Keratinocyte (primary cell): ENCODE data around the gene DPH7.

Experiments
- EZH2 ChIP-seq: IDR thresholded peaks from one replicate; pipeline ENCODE4 v1.6.1; 2012; ENCODE audit warnings: inconsistent platforms, mild to moderate bottlenecking, low read length, moderate library complexity
- TF ChIP-seq, protein P1 (sequence below), 3 experiments: IDR thresholded peaks in 1 of 3; conservative IDR thresholded peaks in 1 of 3; optimal IDR thresholded peaks in 1 of 3; 2 replicates in 2 of 3; 3 replicates in 1 of 3; pipeline versions ENCODE3 to v1.5.1; 2011; ENCODE audit warnings: low read length in 3 of 3, mild to moderate bottlenecking in 3 of 3, moderate library complexity in 2 of 3, control low read depth in 1 of 3, inconsistent platforms in 1 of 3; ENCODE audit not compliant: insufficient read depth in 2 of 3; ENCODE audit errors: extremely low read depth in 1 of 3

GRCh38 chr9:137551264-137552021 lies 27.3 kb downstream of the DPH7 start, which contains the start of gene MRPL41:
- TF ChIP-seq, protein P1, sequence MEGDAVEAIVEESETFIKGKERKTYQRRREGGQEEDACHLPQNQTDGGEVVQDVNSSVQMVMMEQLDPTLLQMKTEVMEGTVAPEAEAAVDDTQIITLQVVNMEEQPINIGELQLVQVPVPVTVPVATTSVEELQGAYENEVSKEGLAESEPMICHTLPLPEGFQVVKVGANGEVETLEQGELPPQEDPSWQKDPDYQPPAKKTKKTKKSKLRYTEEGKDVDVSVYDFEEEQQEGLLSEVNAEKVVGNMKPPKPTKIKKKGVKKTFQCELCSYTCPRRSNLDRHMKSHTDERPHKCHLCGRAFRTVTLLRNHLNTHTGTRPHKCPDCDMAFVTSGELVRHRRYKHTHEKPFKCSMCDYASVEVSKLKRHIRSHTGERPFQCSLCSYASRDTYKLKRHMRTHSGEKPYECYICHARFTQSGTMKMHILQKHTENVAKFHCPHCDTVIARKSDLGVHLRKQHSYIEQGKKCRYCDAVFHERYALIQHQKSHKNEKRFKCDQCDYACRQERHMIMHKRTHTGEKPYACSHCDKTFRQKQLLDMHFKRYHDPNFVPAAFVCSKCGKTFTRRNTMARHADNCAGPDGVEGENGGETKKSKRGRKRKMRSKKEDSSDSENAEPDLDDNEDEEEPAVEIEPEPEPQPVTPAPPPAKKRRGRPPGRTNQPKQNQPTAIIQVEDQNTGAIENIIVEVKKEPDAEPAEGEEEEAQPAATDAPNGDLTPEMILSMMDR (optimal IDR thresholded peaks at IDR 0.05 in 1 of 3, IDR thresholded peaks at IDR 0.05 in 1 of 3, conservative IDR thresholded peaks at IDR 0.05 in 1 of 3; ENCODE audit: extremely low read depth in 1 of 3, insufficient read depth in 2 of 3, low read length in 3 of 3), result peak in 2 of 3 experiments; percentile 36 to 51
- no peak for TF ChIP-seq EZH2
